Muscle of leg (tissue), 11 donors: ENCODE data around the gene SAP25. TPM values are rescaled to one million over a fixed set of nuclear protein-coding genes. Genes with fewer than 3 reads are reported as not detected.

Source experiments
- DNase-seq: peaks from one replicate; pipeline ENCODE4 v3.0.0; 2013
- H3K27ac ChIP-seq: one replicate; pipeline ENCODE4 v1.5.1; 2013; ENCODE audit warnings: mild to moderate bottlenecking, low read length, control low read depth
- H3K27me3 ChIP-seq: one replicate; pipeline ENCODE4 v1.6.1; 2013; ENCODE audit warnings: low read length; ENCODE audit not compliant: control insufficient read depth, insufficient read depth
- H3K36me3 ChIP-seq: one replicate; pipeline ENCODE4 v1.6.1; 2013; ENCODE audit warnings: low read length; ENCODE audit not compliant: control insufficient read depth, insufficient read depth
- H3K4me1 ChIP-seq: one replicate; pipeline ENCODE4 v1.6.1; 2013; ENCODE audit warnings: low read length; ENCODE audit not compliant: control insufficient read depth, insufficient read depth
- H3K4me3 ChIP-seq: one replicate; pipeline ENCODE4 v1.5.1; 2013; ENCODE audit warnings: low read length, control low read depth
- H3K9me3 ChIP-seq: replicated peaks from 2 replicates; pipeline ENCODE4 v1.6.1; 2013; ENCODE audit warnings: low read depth, low read length; ENCODE audit not compliant: control insufficient read depth
- WGBS: methylation state at CpG from one replicate; pipeline ENCODE4 v1.1.5; 2013; ENCODE audit warnings: missing lambda C conversion rate; ENCODE audit not compliant: insufficient coverage; 5-methylcytosine and 5-hydroxymethylcytosine counted together
- polyA plus RNA-seq, 8 donors: library from polyadenylated mRNA; unstranded; fragments of 120-200 nt; gene quantifications; one replicate each; pipeline versions ENCODE4 v1.2.1 to v1.2.3, GENCODE V29; 2013; ENCODE audit warnings: inconsistent platforms in 1 of 8, low replicate concordance in 1 of 8; ENCODE audit not compliant: insufficient read length in 8 of 8, insufficient read depth in 1 of 8
- total RNA-seq: library from RNA; stranded (reverse); fragments of 120-200 nt; gene quantifications from one replicate; pipeline ENCODE4 v1.2.4, GENCODE V29; 2013

Gene SAP25
- total and polyA plus RNA-seq, 9 donors, result 0.98 to 8.3 (median 3.7) TPM

DNA sequence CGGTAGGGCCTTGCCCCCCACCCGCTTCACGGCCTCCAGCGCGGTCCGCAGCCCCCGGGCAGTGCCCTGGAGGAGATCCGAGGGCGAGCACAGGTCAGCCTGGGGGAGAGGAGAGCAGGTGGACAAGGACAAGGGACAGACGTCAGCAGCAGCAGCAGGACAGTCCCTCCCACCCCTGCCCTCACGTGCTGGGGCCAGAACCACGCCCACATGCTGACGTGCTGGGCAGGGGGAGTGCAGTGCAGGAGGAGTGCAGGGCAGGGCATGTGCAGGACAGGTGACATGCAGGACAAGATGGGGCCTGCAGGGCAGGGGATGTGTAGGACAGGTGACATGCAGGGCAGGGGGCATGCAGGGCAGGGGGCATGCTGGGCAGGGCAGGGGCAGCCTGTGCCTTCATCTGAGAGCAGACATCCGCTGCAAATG, 1.5 kb upstream of the SAP25 start:
- DNase-seq, result peak; percentile 5
- Histone ChIP-seq H3K27me3 (peaks cover 25% of the 10 kb centered on the region), H3K27ac (no peak overlapping the region), H3K36me3 (peaks cover 62% of the 10 kb centered on the region), H3K9me3 (no peaks in the 10 kb centered on the region), H3K4me3 (no peak overlapping the region), H3K4me1 (peaks cover 2% of the 10 kb centered on the region)
- WGBS, result 85% methylated on average over 11 of the region's 14 CpGs

- H3K27me3 ChIP-seq, result peaks cover 31% of the 10 kb centered on the region
- peaks cover 55% of the 10 kb centered on the region for H3K36me3 ChIP-seq
- H3K27ac ChIP-seq, result no peak overlapping the region
- 85% methylated on average over 21 of the region's 44 CpGs for WGBS
- H3K9me3 ChIP-seq, result no peaks in the 10 kb centered on the region
- DNase-seq, result no peak
- no peak overlapping the region for H3K4me3 ChIP-seq
- peaks cover 9% of the 10 kb centered on the region for H3K4me1 ChIP-seq
Observed at GRCh38 chr7:100574362-100575205, 884 bp upstream of the SAP25 start.

DNA sequence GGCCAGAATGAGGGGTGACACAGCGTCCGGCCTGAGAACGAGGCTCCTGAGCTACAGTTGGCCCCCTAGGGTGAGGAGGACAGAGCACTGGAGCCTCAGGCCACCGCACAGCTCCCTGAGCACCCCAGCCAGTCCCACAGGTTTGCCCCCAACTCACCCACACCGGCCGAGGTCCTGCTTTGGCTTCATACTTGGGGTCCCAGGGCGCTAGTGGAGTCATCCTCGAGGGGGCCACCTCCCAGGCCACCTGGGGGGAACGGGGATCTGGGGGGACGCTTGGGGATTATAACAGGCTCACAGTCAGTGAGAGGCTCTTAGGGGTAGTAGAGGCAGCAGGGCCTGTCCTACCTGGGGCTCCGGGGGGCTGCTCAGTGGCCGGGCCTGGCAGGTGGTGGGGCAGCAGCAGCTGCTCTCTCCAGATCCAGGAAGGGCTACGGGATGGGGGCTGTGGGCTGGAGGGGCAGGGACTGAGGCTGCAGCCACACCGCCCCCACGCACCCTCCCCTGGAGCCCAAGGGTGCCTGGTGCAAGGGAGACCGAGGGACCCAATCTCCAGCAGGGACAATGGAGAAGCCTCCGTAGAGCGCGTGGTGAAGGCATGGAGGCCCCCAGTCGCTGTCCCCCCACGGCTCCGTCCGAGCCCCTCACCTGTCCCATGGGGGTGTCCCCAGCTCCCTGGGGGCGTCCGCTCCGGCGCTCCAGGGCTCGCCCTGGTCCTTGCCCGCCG, 588 bp downstream of the SAP25 start:
- no peak overlapping the region for H3K4me3 ChIP-seq
- peaks cover 41% of the 10 kb centered on the region for H3K27me3 ChIP-seq
- no peak overlapping the region for H3K27ac ChIP-seq
- H3K9me3 ChIP-seq, result no peaks in the 10 kb centered on the region
- DNase-seq, result no peak
- WGBS, result 91% methylated on average over 26 of the region's 30 CpGs
- peaks cover 43% of the 10 kb centered on the region for H3K36me3 ChIP-seq
- H3K4me1 ChIP-seq, result peaks cover 14% of the 10 kb centered on the region

- peaks cover 36% of the 10 kb centered on the region for H3K36me3 ChIP-seq
- H3K4me3 ChIP-seq, result no peak overlapping the region
- DNase-seq, result no peak
- 69% methylated on average over 12 of the region's 20 CpGs for WGBS
- peaks cover 14% of the 10 kb centered on the region for H3K4me1 ChIP-seq
- H3K9me3 ChIP-seq, result no peaks in the 10 kb centered on the region
- H3K27ac ChIP-seq, result no peak overlapping the region
- peaks cover 41% of the 10 kb centered on the region for H3K27me3 ChIP-seq
Observed at GRCh38 chr7:100572281-100572948, 1.3 kb downstream of the SAP25 start.

- Histone ChIP-seq H3K4me3 (no peak overlapping the region), H3K36me3 (peaks cover 29% of the 10 kb centered on the region), H3K27ac (no peak overlapping the region), H3K4me1 (peaks cover 14% of the 10 kb centered on the region), H3K9me3 (no peaks in the 10 kb centered on the region), H3K27me3 (peaks cover 41% of the 10 kb centered on the region)
- 100% methylated on average over 2 of the region's 2 CpGs for WGBS
- no peak for DNase-seq
Observed at GRCh38 chr7:100571829-100572116, 1.9 kb downstream of the SAP25 start.

- Histone ChIP-seq H3K27ac (no peak overlapping the region), H3K27me3 (peaks cover 41% of the 10 kb centered on the region), H3K4me3 (no peak overlapping the region), H3K9me3 (no peaks in the 10 kb centered on the region), H3K36me3 (peaks cover 24% of the 10 kb centered on the region), H3K4me1 (peaks cover 14% of the 10 kb centered on the region)
- DNase-seq, result no peak
- 53% methylated on average over 9 of the region's 26 CpGs for WGBS
Observed at GRCh38 chr7:100570954-100571828, 2.5 kb downstream of the SAP25 start.

DNA sequence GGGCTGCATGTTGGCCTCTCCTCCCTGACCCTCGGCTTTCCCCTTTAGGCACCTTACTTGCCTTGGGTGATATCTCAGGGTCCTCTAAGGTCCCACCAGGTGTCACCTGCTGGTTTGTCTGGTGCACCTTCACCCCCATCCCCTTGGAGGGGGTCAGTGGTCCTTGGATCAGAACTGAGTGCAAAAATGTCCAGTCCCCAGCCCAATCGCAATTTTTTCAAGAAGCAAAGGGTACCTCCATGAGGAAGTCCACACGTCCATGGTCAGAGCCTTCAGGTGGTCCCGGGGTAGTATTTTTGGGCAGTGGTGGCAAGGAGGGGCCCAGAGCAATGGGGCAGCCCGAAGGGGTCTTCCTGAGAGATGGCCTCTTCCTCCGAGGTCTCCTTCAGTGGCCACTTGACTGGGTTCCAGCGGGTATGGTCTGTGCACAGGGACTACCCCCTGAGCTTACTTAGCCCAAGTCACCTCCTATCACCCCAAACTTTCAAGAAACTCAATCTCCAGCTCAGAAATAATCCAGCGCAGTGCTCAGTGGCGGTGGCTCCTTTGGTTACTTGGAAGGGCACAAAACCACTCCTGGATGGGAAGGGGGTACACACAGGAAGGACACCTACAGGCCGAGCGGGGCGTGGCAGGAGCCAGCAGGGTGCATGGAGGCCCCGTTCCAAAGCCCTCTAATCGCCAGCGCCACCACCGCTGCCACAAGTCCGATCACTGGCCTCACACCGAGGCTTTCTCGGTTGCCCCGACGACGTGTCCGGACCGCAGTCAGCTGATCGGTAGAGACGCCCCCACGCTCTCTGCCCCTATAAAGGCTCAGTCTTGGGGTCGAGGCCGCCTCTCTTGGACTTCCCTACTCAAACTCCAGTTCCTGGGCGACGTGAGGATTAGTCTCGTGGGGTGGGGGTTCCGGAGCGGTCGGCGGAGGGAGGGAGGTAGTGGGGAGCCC, 4.5 kb downstream of the SAP25 start:
- 16% methylated on average over 26 of the region's 36 CpGs for WGBS
- DNase-seq, result peak; percentile 56
- H3K27me3 ChIP-seq, result peaks cover 41% of the 10 kb centered on the region
- peaks cover 14% of the 10 kb centered on the region for H3K4me1 ChIP-seq
- H3K9me3 ChIP-seq, result no peaks in the 10 kb centered on the region
- peaks cover 11% of the 10 kb centered on the region for H3K36me3 ChIP-seq
- no peak overlapping the region for H3K27ac ChIP-seq
- no peak overlapping the region for H3K4me3 ChIP-seq

DNA sequence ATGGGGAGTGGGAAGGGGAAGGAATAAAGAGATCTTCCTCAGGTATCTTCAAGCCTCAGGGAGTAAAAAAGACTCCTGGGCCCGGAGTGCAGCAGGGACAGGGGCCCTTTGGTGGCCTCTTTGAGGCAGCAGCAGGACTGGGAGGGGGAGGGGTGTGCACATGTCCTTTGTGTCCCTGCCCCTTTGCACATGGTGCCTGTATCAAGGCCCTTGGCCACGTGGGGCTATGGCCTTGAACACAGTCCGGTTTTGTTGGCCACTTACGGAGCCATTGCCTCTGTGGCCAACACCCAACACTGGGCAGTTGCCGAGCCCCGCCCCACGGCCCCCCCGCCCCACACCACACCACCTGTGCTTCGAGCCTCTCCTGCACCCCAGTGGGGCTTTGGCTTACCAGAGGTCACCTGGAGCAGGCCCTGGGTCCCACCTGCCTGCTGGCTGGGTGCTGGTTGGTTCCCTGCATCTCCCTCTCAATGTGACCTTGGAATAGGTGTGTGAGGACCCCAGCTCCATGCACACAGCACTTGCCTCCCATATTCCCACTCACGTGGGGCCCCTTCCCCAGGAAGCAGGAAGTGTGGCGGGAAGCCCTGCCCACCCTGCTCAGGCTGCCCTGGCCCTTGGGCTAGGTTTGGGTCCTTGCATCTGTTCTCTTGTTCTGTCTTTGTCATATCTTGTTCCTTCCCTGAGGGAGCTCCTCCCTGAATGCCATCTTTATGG, 5.4 kb downstream of the SAP25 start:
- Histone ChIP-seq H3K4me3 (no peak overlapping the region), H3K9me3 (no peaks in the 10 kb centered on the region), H3K36me3 (peaks cover 8% of the 10 kb centered on the region), H3K4me1 (peaks cover 17% of the 10 kb centered on the region), H3K27ac (no peak overlapping the region), H3K27me3 (peaks cover 41% of the 10 kb centered on the region)
- no peak for DNase-seq
- WGBS, result 52% methylated on average over 6 of the region's 11 CpGs
